NB4 (cell line): ENCODE results near the gene BSDC1.

ENCODE experiments used
- DNase-seq: peaks from one replicate; pipeline ENCODE4 v3.0.0; 2010; ENCODE audit warnings: low read depth
- H3K4me3 ChIP-seq: one replicate; pipeline ENCODE4 v1.5.1; 2011; ENCODE audit warnings: mild to moderate bottlenecking, low read depth, low read length, moderate library complexity
- CTCF ChIP-seq: IDR thresholded peaks from one replicate; pipeline ENCODE4 v1.5.1; 2012; ENCODE audit warnings: low read depth, low read length
- MAX ChIP-seq: IDR thresholded peaks from 2 replicates; pipeline ENCODE4 v1.6.1; 2011; ENCODE audit warnings: low read depth, low read length
- MYC ChIP-seq: IDR thresholded peaks from 2 replicates; pipeline ENCODE4 v1.6.1; 2011; ENCODE audit warnings: low read depth, low read length
- POLR2A ChIP-seq: IDR thresholded peaks from 2 replicates; pipeline ENCODE4 v1.6.1; 2011; ENCODE audit warnings: mild to moderate bottlenecking; ENCODE audit not compliant: insufficient read length; ENCODE audit errors: extremely low read depth

Gene BSDC1

DNA sequence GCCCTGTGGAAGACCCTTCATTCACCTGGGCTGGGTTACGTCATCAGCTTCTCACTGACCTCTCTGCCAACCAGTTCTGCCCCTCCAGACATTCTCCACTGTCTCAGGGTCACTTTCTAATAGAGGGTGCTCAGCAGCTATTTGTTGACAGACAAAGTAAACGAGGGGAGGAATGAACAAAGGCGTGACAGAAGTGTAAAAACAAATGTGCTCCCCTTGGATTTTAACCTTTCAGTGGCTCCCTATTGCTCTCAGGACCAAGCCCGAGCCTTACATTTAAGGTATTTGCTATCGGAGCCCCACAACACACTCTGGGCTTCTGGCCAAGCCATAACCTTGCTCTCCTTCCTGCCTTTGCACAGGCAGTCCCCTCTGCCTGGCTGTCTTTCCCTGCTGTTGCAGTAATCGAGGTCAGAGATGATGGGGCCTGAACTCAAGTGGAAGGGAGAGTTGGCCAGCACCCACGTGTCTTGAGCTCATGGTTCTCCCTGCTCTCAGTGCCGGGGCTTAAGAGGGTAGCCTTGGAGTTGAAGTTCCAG is 48.9 kb downstream of the BSDC1 start:
- no peak overlapping the region for H3K4me3 ChIP-seq
- DNase-seq: no peak
- TF ChIP-seq POLR2A: no peak
- TF ChIP-seq MAX: no peak
- TF ChIP-seq MYC: no peak
- TF ChIP-seq CTCF: no peak

- DNase-seq: no peak
- no peak overlapping the region for H3K4me3 ChIP-seq
- TF ChIP-seq POLR2A: no peak
- TF ChIP-seq CTCF: no peak
- no peak for TF ChIP-seq MAX
- TF ChIP-seq MYC: no peak
Measured at GRCh38 chr1:32342704-32343103, 51.5 kb downstream of the BSDC1 start.

- DNase-seq: no peak
- no peak overlapping the region for H3K4me3 ChIP-seq
- TF ChIP-seq CTCF (no peak), POLR2A (no peak), MYC (no peak), MAX (no peak)
Measured at GRCh38 chr1:32341971-32342370, 52.3 kb downstream of the BSDC1 start.

DNA sequence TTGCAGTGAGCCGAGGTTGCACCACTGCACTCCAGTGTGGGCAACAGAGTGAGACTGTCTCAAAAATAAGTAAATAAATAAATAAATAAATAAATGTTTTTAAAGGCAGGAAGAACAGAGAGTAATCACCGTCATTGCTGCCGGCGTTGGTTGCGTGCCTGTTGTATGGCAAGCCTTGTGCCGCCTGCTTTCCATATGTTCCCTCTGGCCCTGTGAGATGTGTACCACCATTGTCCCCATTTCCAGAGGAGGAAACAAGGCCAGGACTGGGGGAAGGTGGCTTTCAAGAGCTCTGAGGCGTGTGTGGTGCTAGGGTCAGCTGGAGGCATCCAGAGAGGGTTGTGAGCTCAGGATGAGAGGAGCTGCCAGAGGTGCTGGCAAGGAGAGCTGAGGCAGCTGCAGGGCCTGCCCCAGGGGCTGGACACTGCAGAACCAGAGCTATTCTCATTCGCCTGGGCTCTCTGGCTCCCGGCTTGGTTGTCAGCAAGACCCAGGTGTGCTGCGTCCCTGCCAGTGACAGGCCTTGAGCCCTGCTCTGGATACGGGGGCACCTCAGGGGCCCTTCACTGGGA is 53.0 kb downstream of the BSDC1 start:
- no peak for DNase-seq
- no peak overlapping the region for H3K4me3 ChIP-seq
- no peak for TF ChIP-seq POLR2A

- peak; percentile 87 for DNase-seq
- TF ChIP-seq CTCF (no peak), MAX (no peak), POLR2A (no peak), MYC (no peak)
- H3K4me3 ChIP-seq: no peak overlapping the region
Measured at GRCh38 chr1:32339363-32339978, 54.8 kb downstream of the BSDC1 start.

DNA sequence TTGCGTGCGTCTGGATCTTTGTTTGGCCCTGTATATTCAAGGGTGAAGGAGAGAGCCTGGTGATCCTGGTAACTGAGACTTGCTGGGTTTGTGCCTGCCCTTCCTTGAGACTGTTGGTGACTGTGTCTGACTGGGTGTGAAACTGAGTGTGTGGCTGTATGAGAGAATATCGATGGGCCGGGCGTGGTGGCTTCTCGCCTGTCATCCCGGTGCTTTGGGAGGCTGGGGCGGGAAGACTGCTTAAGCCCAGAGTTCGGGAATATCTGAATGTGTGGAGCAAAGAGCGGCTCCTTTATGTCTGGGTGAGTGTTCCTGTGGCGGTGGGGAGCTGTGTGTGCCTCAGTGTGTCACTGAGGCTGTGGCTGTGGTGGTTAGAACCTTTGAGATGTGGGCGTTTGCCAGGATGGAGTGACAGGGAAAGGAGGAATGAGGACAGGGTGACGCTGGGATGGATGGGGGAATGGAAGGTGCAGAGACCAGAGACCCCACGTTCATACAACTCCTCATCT is 55.5 kb downstream of the BSDC1 start:
- no peak for DNase-seq
- no peak overlapping the region for H3K4me3 ChIP-seq
- no peak for TF ChIP-seq MAX
- no peak for TF ChIP-seq POLR2A
- TF ChIP-seq CTCF: no peak
- TF ChIP-seq MYC: no peak
